PC-9 (cell line): ENCODE measurements around the gene CEP112. TPM values are rescaled to one million over a fixed set of nuclear protein-coding genes. Genes with fewer than 3 reads are reported as not detected.
"Not testable (repeated sequence)": the region's sequence is repeated elsewhere in the genome, so short reads cannot be mapped to it uniquely, and the experiment has no call there.

Experiments
- BruUV-seq: library from RNA; stranded (reverse); fragments of 400-500 nt; replicated peaks from 2 replicates; lab custom pipeline; 2021; lab: Mats Ljungman, UMichigan
- CTCF ChIA-PET: fragments of 300-600 bp; sonication (Branson Sonifier 250); formaldehyde crosslinking; loops from one replicate; lab custom pipeline; 2022; ENCODE audit warnings: antibody characterized with exemption; lab: Charles Lee
- POLR2A ChIA-PET: fragments of 300-600 bp; sonication (Branson Sonifier 250); formaldehyde crosslinking; loops from one replicate; lab custom pipeline; 2022; ENCODE audit warnings: antibody characterized with exemption; ENCODE audit not compliant: unreplicated experiment; lab: Charles Lee
- DNase-seq, 2 experiments: peaks; one replicate each; pipeline versions ENCODE4 v3.0.0 to v3.0.0-alpha.2; 2015 to 2022; ENCODE audit warnings: mixed read lengths in 1 of 2
- H2AFZ ChIP-seq: fragments of 200-600 bp; sonication (generic); 2 replicates; pipeline ENCODE4 v1.8.1; 2017; ENCODE audit warnings: antibody characterized with exemption
- H3F3A ChIP-seq: fragments of 200-600 bp; sonication (generic); 2 replicates; pipeline ENCODE4 v1.8.1; 2017; ENCODE audit warnings: antibody characterized with exemption, mild to moderate bottlenecking, low read depth; ENCODE audit not compliant: insufficient read depth
- H3K27ac ChIP-seq: fragments of 200-600 bp; sonication (generic); 2 replicates; pipeline ENCODE4 v1.6.1; 2016; ENCODE audit warnings: mixed run types
- H3K27me3 ChIP-seq: fragments of 200-600 bp; sonication (generic); 2 replicates; pipeline ENCODE4 v1.6.1; 2016; ENCODE audit warnings: low read depth, mixed run types; ENCODE audit not compliant: insufficient read depth
- H3K36me3 ChIP-seq: fragments of 200-600 bp; sonication (generic); 2 replicates; pipeline ENCODE4 v1.6.1; 2016; ENCODE audit warnings: low read depth, mixed run types
- H3K4me1 ChIP-seq: fragments of 200-600 bp; sonication (generic); replicated peaks from 2 replicates; pipeline ENCODE4 v1.6.1; 2016; ENCODE audit warnings: mixed run types; ENCODE audit not compliant: insufficient read depth
- H3K4me2 ChIP-seq: fragments of 200-600 bp; sonication (generic); 2 replicates; pipeline ENCODE4 v1.6.1; 2017; ENCODE audit warnings: mixed run types
- H3K4me3 ChIP-seq: fragments of 200-600 bp; sonication (generic); 2 replicates; pipeline ENCODE4 v1.6.1; 2016; ENCODE audit warnings: mixed run types
- H3K79me2 ChIP-seq: fragments of 200-600 bp; sonication (generic); 2 replicates; pipeline ENCODE4 v1.6.1; 2017; ENCODE audit warnings: low read depth, mixed run types
- H3K9me2 ChIP-seq: fragments of 200-600 bp; sonication (generic); 2 replicates; pipeline ENCODE4 v1.8.1; 2017; ENCODE audit warnings: mild to moderate bottlenecking; ENCODE audit not compliant: insufficient read depth
- H3K9me3 ChIP-seq: fragments of 200-600 bp; sonication (generic); 2 replicates; pipeline ENCODE4 v1.8.1; 2016; ENCODE audit warnings: low read depth; ENCODE audit not compliant: insufficient read depth
- H4K20me1 ChIP-seq: fragments of 200-600 bp; sonication (generic); 2 replicates; pipeline ENCODE4 v1.8.1; 2017; ENCODE audit not compliant: insufficient read depth
- EZH2 ChIP-seq: fragments of 200-600 bp; sonication (generic); IDR thresholded peaks from 2 replicates; pipeline ENCODE4 v1.8.0; 2017; ENCODE audit warnings: antibody characterized with exemption, low read depth
- intact Hi-C: fragments of 100-400 bp; cut with micrococcal nuclease; formaldehyde crosslinking; loops from one replicate; pipeline ENCODE4 v1.10.0; 2022; ENCODE audit not compliant: unreplicated experiment
- total RNA-seq: library from RNA; stranded (reverse); gene quantifications from 2 replicates; pipeline ENCODE4 v1.2.3, GENCODE V29; 2021
- TF ChIP-seq, protein P1 (sequence below): fragments of 200-600 bp; sonication (generic); conservative IDR thresholded peaks from 2 replicates; pipeline ENCODE4 v1.6.1; 2017; ENCODE audit warnings: mixed run types, antibody characterized with exemption, mild to moderate bottlenecking, moderate library complexity

Gene CEP112
- total RNA-seq, 1 experiment from 2014 or later = 4.3 TPM

DNA sequence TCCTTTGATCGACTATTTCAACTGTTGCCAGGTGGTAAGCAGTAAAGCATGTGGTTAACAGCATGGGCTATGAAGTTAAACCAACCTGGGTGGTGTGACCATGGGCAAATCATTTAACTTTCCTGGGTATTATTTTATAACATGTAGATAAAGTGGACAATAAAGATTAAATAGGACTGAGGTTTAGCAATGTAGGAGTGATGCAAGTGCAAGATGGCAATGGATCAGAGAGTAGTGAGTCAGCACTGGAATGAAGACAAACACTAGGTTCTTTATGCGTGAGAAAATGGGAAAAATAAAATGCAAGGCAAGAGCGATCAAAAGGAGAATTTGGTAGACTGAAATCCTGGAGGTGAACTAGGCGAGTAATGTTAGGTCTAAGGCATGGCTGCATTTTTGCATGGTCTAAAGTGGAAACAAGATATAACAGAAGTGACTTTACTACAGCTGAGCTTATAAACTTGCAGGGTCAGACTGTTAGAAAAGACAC, 408.0 kb downstream of the CEP112 start:
- intact Hi-C loops = no loop called here
- Histone ChIP-seq H3K9me3 (peaks cover 9% of the 10 kb centered on the region), H3K27ac (peak overlapping the region; percentile 77), H3K79me2 (no peaks in the 10 kb centered on the region), H3K4me1 (peaks cover 31% of the 10 kb centered on the region), H3K27me3 (no peaks in the 10 kb centered on the region), H2AFZ (peak overlapping the region; percentile 34; the same call in 1 of the 2 replicates), H4K20me1 (no peaks in the 10 kb centered on the region), H3K4me3 (no peak overlapping the region), H3F3A (peaks cover 26% of the 10 kb centered on the region; the same call in 1 of the 2 replicates), H3K4me2 (peak overlapping the region; percentile 38), H3K9me2 (no peaks in the 10 kb centered on the region), H3K36me3 (no peaks in the 10 kb centered on the region)
- POLR2A ChIA-PET = no interaction called here
- TF ChIP-seq, protein P1, sequence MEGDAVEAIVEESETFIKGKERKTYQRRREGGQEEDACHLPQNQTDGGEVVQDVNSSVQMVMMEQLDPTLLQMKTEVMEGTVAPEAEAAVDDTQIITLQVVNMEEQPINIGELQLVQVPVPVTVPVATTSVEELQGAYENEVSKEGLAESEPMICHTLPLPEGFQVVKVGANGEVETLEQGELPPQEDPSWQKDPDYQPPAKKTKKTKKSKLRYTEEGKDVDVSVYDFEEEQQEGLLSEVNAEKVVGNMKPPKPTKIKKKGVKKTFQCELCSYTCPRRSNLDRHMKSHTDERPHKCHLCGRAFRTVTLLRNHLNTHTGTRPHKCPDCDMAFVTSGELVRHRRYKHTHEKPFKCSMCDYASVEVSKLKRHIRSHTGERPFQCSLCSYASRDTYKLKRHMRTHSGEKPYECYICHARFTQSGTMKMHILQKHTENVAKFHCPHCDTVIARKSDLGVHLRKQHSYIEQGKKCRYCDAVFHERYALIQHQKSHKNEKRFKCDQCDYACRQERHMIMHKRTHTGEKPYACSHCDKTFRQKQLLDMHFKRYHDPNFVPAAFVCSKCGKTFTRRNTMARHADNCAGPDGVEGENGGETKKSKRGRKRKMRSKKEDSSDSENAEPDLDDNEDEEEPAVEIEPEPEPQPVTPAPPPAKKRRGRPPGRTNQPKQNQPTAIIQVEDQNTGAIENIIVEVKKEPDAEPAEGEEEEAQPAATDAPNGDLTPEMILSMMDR = no peak
- no peak for TF ChIP-seq EZH2
- peak; percentile 17 to 78 for DNase-seq
- BruUV-seq = no TSS peak
- CTCF ChIA-PET = no interaction called here

DNA sequence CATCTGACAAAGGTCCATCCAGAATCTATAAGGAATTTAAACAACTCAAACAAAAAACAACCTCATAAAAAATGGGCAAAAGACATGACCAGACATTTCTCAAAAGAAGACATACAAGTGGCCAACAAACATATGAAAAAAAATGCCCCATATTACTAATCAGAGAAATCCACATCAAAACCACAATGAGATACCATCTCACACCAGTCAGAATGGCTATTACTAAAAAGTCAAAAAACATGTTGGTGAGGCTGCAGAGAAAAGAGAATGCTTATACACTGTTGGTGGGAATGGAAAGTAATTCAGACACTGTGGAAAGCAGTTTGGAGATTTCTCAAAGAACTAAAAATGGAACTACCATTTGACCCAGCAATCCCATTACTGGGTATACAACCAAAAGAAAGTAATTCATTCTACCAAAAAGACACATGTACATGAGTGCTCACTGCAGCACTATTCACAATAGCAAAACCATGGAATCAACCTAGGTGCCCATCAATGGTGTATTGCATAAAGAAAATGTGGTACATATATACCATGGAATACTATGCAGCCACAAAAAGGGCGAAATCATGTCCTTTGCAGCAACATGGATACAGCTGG, 409.7 kb downstream of the CEP112 start:
- H3K4me1 ChIP-seq = peaks cover 31% of the 10 kb centered on the region
- H3K4me3 ChIP-seq, H3K79me2 ChIP-seq, H3K36me3 ChIP-seq, POLR2A ChIA-PET, H4K20me1 ChIP-seq, H3K27me3 ChIP-seq, H3K27ac ChIP-seq, H2AFZ ChIP-seq, H3K9me3 ChIP-seq, H3K9me2 ChIP-seq, intact Hi-C loops, BruUV-seq, DNase-seq, H3K4me2 ChIP-seq, CTCF ChIA-PET: not testable (repeated sequence)
- peaks cover 26% of the 10 kb centered on the region; the same call in 1 of the 2 replicates for H3F3A ChIP-seq

DNA sequence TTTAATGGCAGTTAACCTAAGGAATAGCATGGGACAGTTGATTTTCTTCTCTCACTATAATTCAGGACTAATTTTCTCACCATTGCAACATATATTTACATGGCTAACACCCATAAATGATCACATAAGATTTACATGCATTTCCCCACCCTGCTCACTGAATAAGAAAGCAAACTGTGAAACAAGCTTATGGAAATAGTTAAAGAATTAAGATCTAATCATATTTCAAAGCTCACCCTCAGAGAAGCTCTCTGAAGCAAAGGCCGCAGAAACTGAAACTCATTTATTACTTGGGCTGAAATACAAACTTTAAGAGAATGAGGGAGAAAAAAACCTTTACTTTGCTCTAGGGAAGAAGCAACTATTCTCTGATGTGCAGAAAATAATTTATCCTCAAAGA, 411.8 kb downstream of the CEP112 start:
- ChIA-PET CTCF (no interaction called here), POLR2A (no interaction called here)
- Histone ChIP-seq H3K9me2 (no peaks in the 10 kb centered on the region), H3K36me3 (no peaks in the 10 kb centered on the region), H4K20me1 (no peaks in the 10 kb centered on the region), H3K79me2 (no peaks in the 10 kb centered on the region), H3K9me3 (peaks cover 4% of the 10 kb centered on the region), H3K4me1 (peaks cover 20% of the 10 kb centered on the region), H3K27ac (no peak overlapping the region), H2AFZ (no peak overlapping the region), H3K4me3 (no peak overlapping the region), H3K27me3 (no peaks in the 10 kb centered on the region), H3F3A (peaks cover 21% of the 10 kb centered on the region; the same call in 1 of the 2 replicates), H3K4me2 (no peak overlapping the region)
- intact Hi-C loops = no loop called here
- DNase-seq = no peak
- no TSS peak for BruUV-seq
- TF ChIP-seq, protein P1 = no peak
- no peak for TF ChIP-seq EZH2
